ENCODE measurements around the gene DNASE2B.

Gene DNASE2B

GRCh38 chr1:84407958-84408422 is 9.7 kb downstream of the DNASE2B start:
- Histone ChIP-seq H3K79me1 (ENCODE audit: low read length) (no peaks in the 10 kb centered on the region), H3K4ac (ENCODE audit: low read depth, low read length) (no peak overlapping the region), H3K4me2 (ENCODE audit: low read length) (no peak overlapping the region), H2AK5ac (ENCODE audit: low read length) (no peak overlapping the region), H3K4me3 (ENCODE audit: low read depth, low read length) (no peak overlapping the region), H3K9ac (ENCODE audit: low read length) (no peak overlapping the region), H4K91ac (ENCODE audit: low read depth, low read length) (no peak overlapping the region), H2BK5ac (ENCODE audit: low read depth, low read length, poor library complexity) (no peak overlapping the region), H4K12ac (ENCODE audit: low read depth, low read length) (no peak overlapping the region), H2BK120ac (ENCODE audit: insufficient read depth, low read length, poor library complexity) (no peak overlapping the region), H3K23ac (ENCODE audit: low read length) (no peak overlapping the region), H2AFZ (ENCODE audit: insufficient read depth, low read length, poor library complexity) (no peak overlapping the region), H3K27me3 (ENCODE audit: insufficient read depth, low read length) (no peaks in the 10 kb centered on the region), H3K79me2 (ENCODE audit: control insufficient read depth, insufficient read depth, low read length, poor library complexity) (no peaks in the 10 kb centered on the region), H3K18ac (ENCODE audit: low read length) (no peak overlapping the region), H3K27ac (ENCODE audit: low read depth, low read length) (no peak overlapping the region), H2BK12ac (ENCODE audit: low read length) (no peak overlapping the region), H3K4me1 (ENCODE audit: control insufficient read depth in 1 of 2, insufficient read depth in 2 of 2, low read length in 2 of 2) (no peaks in the 10 kb centered on the region), H3K36me3 (ENCODE audit: control insufficient read depth in 1 of 2, insufficient read depth in 2 of 2, low read length in 2 of 2) (no peaks in the 10 kb centered on the region), H3K9me3 (ENCODE audit: insufficient read depth, low read depth, low read length) (no peaks in the 10 kb centered on the region), H4K8ac (ENCODE audit: low read depth, low read length) (no peak overlapping the region), H3K14ac (ENCODE audit: low read length) (no peak overlapping the region)
- DNase-seq, result no peak
- no CpG with 5 or more reads among the region's 2 CpGs for WGBS (ENCODE audit: extremely low coverage, insufficient coverage, insufficient read length)

GRCh38 chr1:84409888-84410287 is 11.6 kb downstream of the DNASE2B start:
- Histone ChIP-seq H3K4ac (ENCODE audit: low read depth, low read length) (no peak overlapping the region), H2AFZ (ENCODE audit: insufficient read depth, low read length, poor library complexity) (no peak overlapping the region), H4K91ac (ENCODE audit: low read depth, low read length) (no peak overlapping the region), H3K36me3 (ENCODE audit: control insufficient read depth in 1 of 2, insufficient read depth in 2 of 2, low read length in 2 of 2) (no peaks in the 10 kb centered on the region), H3K14ac (ENCODE audit: low read length) (no peak overlapping the region), H2BK5ac (ENCODE audit: low read depth, low read length, poor library complexity) (no peak overlapping the region), H3K79me1 (ENCODE audit: low read length) (no peaks in the 10 kb centered on the region), H3K79me2 (ENCODE audit: control insufficient read depth, insufficient read depth, low read length, poor library complexity) (no peaks in the 10 kb centered on the region), H3K18ac (ENCODE audit: low read length) (no peak overlapping the region), H2AK5ac (ENCODE audit: low read length) (no peak overlapping the region), H2BK12ac (ENCODE audit: low read length) (no peak overlapping the region), H3K4me2 (ENCODE audit: low read length) (no peak overlapping the region), H3K4me1 (ENCODE audit: control insufficient read depth in 1 of 2, insufficient read depth in 2 of 2, low read length in 2 of 2) (no peaks in the 10 kb centered on the region), H3K9me3 (ENCODE audit: insufficient read depth, low read depth, low read length) (no peaks in the 10 kb centered on the region), H4K12ac (ENCODE audit: low read depth, low read length) (no peak overlapping the region), H4K8ac (ENCODE audit: low read depth, low read length) (no peak overlapping the region), H3K23ac (ENCODE audit: low read length) (no peak overlapping the region), H3K27ac (ENCODE audit: low read depth, low read length) (no peak overlapping the region), H2BK120ac (ENCODE audit: insufficient read depth, low read length, poor library complexity) (no peak overlapping the region), H3K4me3 (ENCODE audit: low read depth, low read length) (no peak overlapping the region), H3K27me3 (ENCODE audit: insufficient read depth, low read length) (no peaks in the 10 kb centered on the region), H3K9ac (ENCODE audit: low read length) (no peak overlapping the region)
- no peak for DNase-seq
- no CpG with 5 or more reads among the region's 2 CpGs for WGBS (ENCODE audit: extremely low coverage, insufficient coverage, insufficient read length)

- peak in 1 of 2 donors; percentile 12 for DNase-seq
- H2AFZ ChIP-seq (ENCODE audit: insufficient read depth, low read length, poor library complexity), result no peak overlapping the region
- H3K79me1 ChIP-seq (ENCODE audit: low read length), result no peaks in the 10 kb centered on the region
- H3K9ac ChIP-seq (ENCODE audit: low read length), result no peak overlapping the region
- WGBS (ENCODE audit: extremely low coverage, insufficient coverage, insufficient read length), result no CpG with 5 or more reads among the region's 4 CpGs
- H3K27ac ChIP-seq (ENCODE audit: low read depth, low read length), result no peak overlapping the region
- no peak overlapping the region for H3K23ac ChIP-seq (ENCODE audit: low read length)
- H3K18ac ChIP-seq (ENCODE audit: low read length), result no peak overlapping the region
- H3K27me3 ChIP-seq (ENCODE audit: insufficient read depth, low read length), result no peaks in the 10 kb centered on the region
- no peak overlapping the region for H3K4me2 ChIP-seq (ENCODE audit: low read length)
- H2BK5ac ChIP-seq (ENCODE audit: low read depth, low read length, poor library complexity), result no peak overlapping the region
- no peak overlapping the region for H2BK120ac ChIP-seq (ENCODE audit: insufficient read depth, low read length, poor library complexity)
- no peak overlapping the region for H3K14ac ChIP-seq (ENCODE audit: low read length)
- H3K79me2 ChIP-seq (ENCODE audit: control insufficient read depth, insufficient read depth, low read length, poor library complexity), result no peaks in the 10 kb centered on the region
- H4K12ac ChIP-seq (ENCODE audit: low read depth, low read length), result no peak overlapping the region
- no peak overlapping the region for H4K91ac ChIP-seq (ENCODE audit: low read depth, low read length)
- no peaks in the 10 kb centered on the region for H3K4me1 ChIP-seq (ENCODE audit: control insufficient read depth in 1 of 2, insufficient read depth in 2 of 2, low read length in 2 of 2)
- no peaks in the 10 kb centered on the region for H3K36me3 ChIP-seq (ENCODE audit: control insufficient read depth in 1 of 2, insufficient read depth in 2 of 2, low read length in 2 of 2)
- H3K9me3 ChIP-seq (ENCODE audit: insufficient read depth, low read depth, low read length), result no peaks in the 10 kb centered on the region
- H2BK12ac ChIP-seq (ENCODE audit: low read length), result no peak overlapping the region
- no peak overlapping the region for H3K4me3 ChIP-seq (ENCODE audit: low read depth, low read length)
- no peak overlapping the region for H2AK5ac ChIP-seq (ENCODE audit: low read length)
- no peak overlapping the region for H4K8ac ChIP-seq (ENCODE audit: low read depth, low read length)
- no peak overlapping the region for H3K4ac ChIP-seq (ENCODE audit: low read depth, low read length)
These were observed 12.2 kb downstream of the DNASE2B start for GRCh38 chr1:84410328-84411095.

GRCh38 chr1:84412316-84412942 is 14.1 kb downstream of the DNASE2B start:
- no peak overlapping the region for H3K9ac ChIP-seq (ENCODE audit: low read length)
- H3K36me3 ChIP-seq (ENCODE audit: control insufficient read depth in 1 of 2, insufficient read depth in 2 of 2, low read length in 2 of 2), result no peaks in the 10 kb centered on the region
- H3K4ac ChIP-seq (ENCODE audit: low read depth, low read length), result no peak overlapping the region
- H4K91ac ChIP-seq (ENCODE audit: low read depth, low read length), result no peak overlapping the region
- no CpG with 5 or more reads among the region's 7 CpGs for WGBS (ENCODE audit: extremely low coverage, insufficient coverage, insufficient read length)
- DNase-seq, result peak; percentile 57 to 63
- no peak overlapping the region for H3K18ac ChIP-seq (ENCODE audit: low read length)
- no peaks in the 10 kb centered on the region for H3K4me1 ChIP-seq (ENCODE audit: control insufficient read depth in 1 of 2, insufficient read depth in 2 of 2, low read length in 2 of 2)
- H3K4me3 ChIP-seq (ENCODE audit: low read depth, low read length), result no peak overlapping the region
- no peak overlapping the region for H2BK120ac ChIP-seq (ENCODE audit: insufficient read depth, low read length, poor library complexity)
- no peaks in the 10 kb centered on the region for H3K9me3 ChIP-seq (ENCODE audit: insufficient read depth, low read depth, low read length)
- no peaks in the 10 kb centered on the region for H3K79me1 ChIP-seq (ENCODE audit: low read length)
- H3K79me2 ChIP-seq (ENCODE audit: control insufficient read depth, insufficient read depth, low read length, poor library complexity), result no peaks in the 10 kb centered on the region
- H3K4me2 ChIP-seq (ENCODE audit: low read length), result no peak overlapping the region
- H2AFZ ChIP-seq (ENCODE audit: insufficient read depth, low read length, poor library complexity), result no peak overlapping the region
- H2AK5ac ChIP-seq (ENCODE audit: low read length), result no peak overlapping the region
- H3K27me3 ChIP-seq (ENCODE audit: insufficient read depth, low read length), result no peaks in the 10 kb centered on the region
- H3K23ac ChIP-seq (ENCODE audit: low read length), result no peak overlapping the region
- H3K27ac ChIP-seq (ENCODE audit: low read depth, low read length), result no peak overlapping the region
- H2BK5ac ChIP-seq (ENCODE audit: low read depth, low read length, poor library complexity), result no peak overlapping the region
- H4K12ac ChIP-seq (ENCODE audit: low read depth, low read length), result no peak overlapping the region
- no peak overlapping the region for H4K8ac ChIP-seq (ENCODE audit: low read depth, low read length)
- H3K14ac ChIP-seq (ENCODE audit: low read length), result no peak overlapping the region
- H2BK12ac ChIP-seq (ENCODE audit: low read length), result no peak overlapping the region
